SU-DHL-6 (cell line): ENCODE results near the gene CHST5.

ENCODE experiments used
- H2AFZ ChIP-seq: fragments of 200-600 bp; sonication (generic); 2 replicates; pipeline ENCODE4 v1.6.1; 2014; ENCODE audit warnings: low read depth, mild to moderate bottlenecking, moderate library complexity, mixed read lengths, antibody characterized with exemption, low read length; ENCODE audit not compliant: severe bottlenecking
- H3F3A ChIP-seq: fragments of 200-600 bp; shearing (Covaris generic); 2 replicates; pipeline ENCODE4 v1.6.0; 2016; ENCODE audit warnings: antibody characterized with exemption, mild to moderate bottlenecking; ENCODE audit not compliant: insufficient read depth
- H3K27ac ChIP-seq: fragments of 200-600 bp; sonication (generic); 2 replicates; pipeline ENCODE4 v1.5.1; 2016; ENCODE audit warnings: low read depth, mild to moderate bottlenecking, low read length, moderate library complexity, mixed read lengths
- H3K27me3 ChIP-seq: fragments of 200-600 bp; sonication (generic), shearing (Covaris generic); 2 replicates; pipeline ENCODE4 v1.6.0; 2014; ENCODE audit warnings: mild to moderate bottlenecking, low read length
- H3K36me3 ChIP-seq: fragments of 200-600 bp; sonication (generic); 2 replicates; pipeline ENCODE4 v1.6.1; 2014; ENCODE audit warnings: mild to moderate bottlenecking, low read length, mixed read lengths
- H3K4me2 ChIP-seq: fragments of 300-600, 200-600 bp; shearing (Covaris generic), sonication (generic); 2 replicates; pipeline ENCODE4 v1.6.0; 2014; ENCODE audit warnings: low read length, low read depth, mild to moderate bottlenecking; ENCODE audit not compliant: poor library complexity, severe bottlenecking
- H3K4me3 ChIP-seq: fragments of 200-600 bp; sonication (generic); 2 replicates; pipeline ENCODE4 v1.5.1; 2014; ENCODE audit warnings: antibody characterized with exemption, low read length, mild to moderate bottlenecking, mixed read lengths; ENCODE audit not compliant: insufficient read depth, poor library complexity, severe bottlenecking
- H3K79me2 ChIP-seq: fragments of 200-600 bp; sonication (generic); 2 replicates; pipeline ENCODE4 v1.6.1; 2014; ENCODE audit warnings: mild to moderate bottlenecking, low read length, moderate library complexity; ENCODE audit not compliant: insufficient read depth
- H3K9ac ChIP-seq: fragments of 200-600 bp; sonication (generic); 2 replicates; pipeline ENCODE4 v1.7.0; 2014; ENCODE audit warnings: mild to moderate bottlenecking, low read length
- H3K9me2 ChIP-seq: fragments of 200-600 bp; sonication (generic); replicated peaks from 2 replicates; pipeline ENCODE4 v1.6.1; 2014; ENCODE audit warnings: low read length; ENCODE audit not compliant: insufficient read depth
- H3K9me3 ChIP-seq: fragments of 200-600 bp; sonication (generic); 2 replicates; pipeline ENCODE4 v1.6.1; 2014; ENCODE audit warnings: low read length, mixed read lengths; ENCODE audit not compliant: insufficient read depth
- H4K20me1 ChIP-seq: fragments of 200-600 bp; sonication (generic); 2 replicates; pipeline ENCODE4 v1.6.1; 2014; ENCODE audit warnings: low read depth, mild to moderate bottlenecking, antibody characterized with exemption, low read length, moderate library complexity, mixed read lengths
- CTCF ChIP-seq: fragments of 200-600 bp; sonication (generic); IDR thresholded peaks from one replicate; pipeline ENCODE4 v1.5.1; 2017; ENCODE audit warnings: antibody characterized with exemption, mild to moderate bottlenecking, low read length, moderate library complexity; ENCODE audit not compliant: insufficient read depth, poor library complexity, severe bottlenecking
- EZH2phosphoT487 ChIP-seq: fragments of 200-600 bp; sonication (generic), shearing (Covaris generic); conservative IDR thresholded peaks from 2 replicates; pipeline ENCODE4 v1.6.1; 2018; ENCODE audit warnings: mild to moderate bottlenecking, antibody characterized with exemption, low read length, moderate library complexity, mixed read lengths

The CHST5 gene

GRCh38 chr16:75532791-75533190, 3.1 kb downstream of the CHST5 start:
- Histone ChIP-seq H3K9me3 (no peaks in the 10 kb centered on the region), H3K27ac (no peak overlapping the region), H3K4me3 (no peak overlapping the region), H3K4me2 (no peak overlapping the region), H2AFZ (no peak overlapping the region), H3K9me2 (no peaks in the 10 kb centered on the region), H4K20me1 (no peaks in the 10 kb centered on the region), H3K36me3 (no peaks in the 10 kb centered on the region), H3K79me2 (no peaks in the 10 kb centered on the region), H3K27me3 (no peaks in the 10 kb centered on the region), H3K9ac (no peak overlapping the region), H3F3A (no peaks in the 10 kb centered on the region)
- TF ChIP-seq CTCF (no peak), EZH2phosphoT487 (no peak)

GRCh38 chr16:75532142-75532765, 3.7 kb downstream of the CHST5 start:
- no peak overlapping the region for H3K9ac ChIP-seq
- TF ChIP-seq EZH2phosphoT487, result no peak
- TF ChIP-seq CTCF, result no peak
- no peaks in the 10 kb centered on the region for H3K79me2 ChIP-seq
- no peaks in the 10 kb centered on the region for H4K20me1 ChIP-seq
- no peaks in the 10 kb centered on the region for H3K9me2 ChIP-seq
- H3K27me3 ChIP-seq, result no peaks in the 10 kb centered on the region
- no peaks in the 10 kb centered on the region for H3K9me3 ChIP-seq
- H3K4me2 ChIP-seq, result no peak overlapping the region
- H3K36me3 ChIP-seq, result no peaks in the 10 kb centered on the region
- no peak overlapping the region for H3K4me3 ChIP-seq
- no peaks in the 10 kb centered on the region for H3F3A ChIP-seq
- H3K27ac ChIP-seq, result no peak overlapping the region
- no peak overlapping the region for H2AFZ ChIP-seq

- Histone ChIP-seq H2AFZ (no peak overlapping the region), H3K27me3 (no peaks in the 10 kb centered on the region), H3K27ac (no peak overlapping the region), H4K20me1 (no peaks in the 10 kb centered on the region), H3K9me3 (no peaks in the 10 kb centered on the region), H3K36me3 (no peaks in the 10 kb centered on the region), H3K79me2 (no peaks in the 10 kb centered on the region), H3K9me2 (no peaks in the 10 kb centered on the region), H3K4me3 (no peak overlapping the region), H3K4me2 (no peak overlapping the region), H3K9ac (no peak overlapping the region), H3F3A (no peaks in the 10 kb centered on the region)
- TF ChIP-seq CTCF (no peak), EZH2phosphoT487 (no peak)
Measured at GRCh38 chr16:75529959-75530358, 5.9 kb downstream of the CHST5 start.
